GM06990 (cell line): Measurements from ENCODE around the gene EBF3.

ENCODE experiments used
- DNase-seq: peaks from one replicate; pipeline ENCODE4 v3.0.0-alpha.2; 2011; ENCODE audit not compliant: insufficient read length; ENCODE audit errors: extremely low read depth
- H3K27me3 ChIP-seq: replicated peaks from 2 replicates; pipeline ENCODE4 v1.6.0; 2011; ENCODE audit warnings: low read length; ENCODE audit not compliant: control insufficient read depth, insufficient read depth
- H3K36me3 ChIP-seq: 2 replicates; pipeline ENCODE4 v1.5.1; 2011; ENCODE audit warnings: low read length; ENCODE audit not compliant: control insufficient read depth, insufficient read depth
- H3K4me3 ChIP-seq: replicated peaks from 2 replicates; pipeline ENCODE4 v1.5.1; 2011; ENCODE audit warnings: low read depth, mild to moderate bottlenecking, control low read depth, low read length
- CTCF ChIP-seq: IDR thresholded peaks from 2 replicates; pipeline ENCODE4 v1.5.1; 2011; ENCODE audit warnings: low read length, control low read depth, mild to moderate bottlenecking, inconsistent platforms; ENCODE audit not compliant: insufficient read depth, poor library complexity, severe bottlenecking

The EBF3 gene

GRCh38 chr10:129811208-129811607 lies 152.9 kb downstream of the EBF3 start:
- no peak for DNase-seq
- Histone ChIP-seq H3K4me3 (no peak overlapping the region), H3K36me3 (no peaks in the 10 kb centered on the region), H3K27me3 (no peaks in the 10 kb centered on the region)
- TF ChIP-seq CTCF, result no peak

- no peak overlapping the region for H3K4me3 ChIP-seq
- no peaks in the 10 kb centered on the region for H3K27me3 ChIP-seq
- no peaks in the 10 kb centered on the region for H3K36me3 ChIP-seq
- no peak for TF ChIP-seq CTCF
- DNase-seq, result no peak
Observed at GRCh38 chr10:129809841-129810240, 154.2 kb downstream of the EBF3 start.

- no peak overlapping the region for H3K4me3 ChIP-seq
- no peaks in the 10 kb centered on the region for H3K27me3 ChIP-seq
- TF ChIP-seq CTCF, result no peak
- no peaks in the 10 kb centered on the region for H3K36me3 ChIP-seq
- no peak for DNase-seq
Observed at GRCh38 chr10:129809431-129809830, 154.6 kb downstream of the EBF3 start.

GRCh38 chr10:129808092-129808983 lies 155.7 kb downstream of the EBF3 start:
- no peak for DNase-seq
- Histone ChIP-seq H3K27me3 (no peaks in the 10 kb centered on the region), H3K4me3 (no peak overlapping the region), H3K36me3 (no peaks in the 10 kb centered on the region)
- no peak for TF ChIP-seq CTCF

GRCh38 chr10:129807211-129807610 lies 156.9 kb downstream of the EBF3 start:
- no peaks in the 10 kb centered on the region for H3K27me3 ChIP-seq
- no peak for DNase-seq
- no peak overlapping the region for H3K4me3 ChIP-seq
- H3K36me3 ChIP-seq, result no peaks in the 10 kb centered on the region
- TF ChIP-seq CTCF, result no peak

GRCh38 chr10:129800796-129801340 lies 163.2 kb downstream of the EBF3 start:
- no peak for TF ChIP-seq CTCF
- Histone ChIP-seq H3K27me3 (no peaks in the 10 kb centered on the region), H3K4me3 (no peak overlapping the region), H3K36me3 (no peaks in the 10 kb centered on the region)
- DNase-seq, result no peak
